HepG2 (cell line): ENCODE results near the gene BTRC. TPM values are rescaled to one million over a fixed set of nuclear protein-coding genes. Genes with fewer than 3 reads are reported as not detected.

Source experiments
- ATAC-seq: fragments of 200-7000 bp; cut with Tn5 transposase; 3 replicates; pipeline ENCODE4 v1.9.1; 2020; ENCODE audit warnings: mild to moderate bottlenecking, moderate library complexity
- BruUV-seq: library from RNA; stranded (reverse); fragments of 400-500 nt; replicated peaks from 2 replicates; lab custom pipeline; 2021; lab: Mats Ljungman, UMichigan
- CTCF ChIA-PET: fragments of 300-600 bp; formaldehyde crosslinking; extraction: SDS; loops from one replicate; lab custom pipeline; 2021; ENCODE audit warnings: low total read pairs, inconsistent platforms, low intra/inter-chr PET ratio; lab: Yijun Ruan, JAX
- POLR2A ChIA-PET: fragments of 350-600 bp; sonication (Branson Sonifier 250); formaldehyde crosslinking; loops from one replicate; lab custom pipeline; 2020; ENCODE audit warnings: antibody characterized with exemption, inconsistent platforms; lab: Yijun Ruan, JAX
- DNase-seq: peaks from one replicate; pipeline ENCODE4 v3.0.0-alpha.2; 2015; ENCODE audit warnings: low spot score
- FAIRE-seq: peaks from 3 replicates; lab custom pipeline; 2011; peaks lifted over from hg19 to GRCh38; lab: Jason Lieb, UNC
- H2AFZ ChIP-seq: one replicate; pipeline ENCODE4 v1.6.1; 2011; ENCODE audit warnings: low read length, inconsistent platforms
- H3K27ac ChIP-seq: fragments of 300-600 bp; 3 replicates; pipeline ENCODE4 v1.8.0; 2011; ENCODE audit warnings: mixed run types, mild to moderate bottlenecking, mixed read lengths, low read length, inconsistent platforms; ENCODE audit not compliant: insufficient read depth; ENCODE audit errors: extremely low read length
- H3K27me3 ChIP-seq, 2 experiments: fragments of 200-600 bp in 1 of 2; 2 replicates in 1 of 2; 3 replicates in 1 of 2; pipeline versions ENCODE4 v1.6.0 to v1.8.0; 2011; ENCODE audit warnings: low read length in 2 of 2, mild to moderate bottlenecking in 2 of 2, moderate library complexity in 2 of 2, inconsistent platforms in 1 of 2; ENCODE audit not compliant: insufficient read depth in 2 of 2, control insufficient read depth in 1 of 2
- H3K36me3 ChIP-seq, 2 experiments: fragments of 200-600 bp in 1 of 2; replicated peaks in 1 of 2; 2 replicates in 1 of 2; 3 replicates in 1 of 2; pipeline versions ENCODE4 v1.5.1 to v1.8.0; 2011; ENCODE audit warnings: low read length in 2 of 2, inconsistent platforms in 1 of 2; ENCODE audit not compliant: insufficient read depth in 2 of 2, control insufficient read depth in 1 of 2
- H3K4me1 ChIP-seq: 2 replicates; pipeline ENCODE4 v1.5.1; 2012; ENCODE audit warnings: low read length, inconsistent platforms; ENCODE audit not compliant: insufficient read depth
- H3K4me2 ChIP-seq: 2 replicates; pipeline ENCODE4 v1.6.0; 2011; ENCODE audit warnings: low read depth, low read length, inconsistent platforms
- H3K4me3 ChIP-seq, 3 experiments: fragments of 200-600 bp in 1 of 3; sonication (generic), shearing (Covaris generic) in 1 of 3; replicated peaks in 1 of 3; 2 replicates each; pipeline ENCODE4 v1.5.1; 2011 to 2016; ENCODE audit warnings: low read length in 3 of 3, inconsistent platforms in 2 of 3, low read depth in 2 of 3, mild to moderate bottlenecking in 2 of 3, control low read depth in 1 of 3, mixed read lengths in 1 of 3; ENCODE audit not compliant: insufficient read depth in 1 of 3
- H3K79me2 ChIP-seq: one replicate; pipeline ENCODE4 v1.6.1; 2011; ENCODE audit warnings: low read length, inconsistent platforms; ENCODE audit not compliant: insufficient read depth
- H3K9ac ChIP-seq: 2 replicates; pipeline ENCODE4 v1.6.0; 2011; ENCODE audit warnings: mild to moderate bottlenecking, low read depth, low read length, inconsistent platforms; ENCODE audit not compliant: insufficient read depth
- H3K9me3 ChIP-seq: 2 replicates; pipeline ENCODE4 v1.5.1; 2012; ENCODE audit warnings: mild to moderate bottlenecking, low read length
- H4K20me1 ChIP-seq: 2 replicates; pipeline ENCODE4 v1.6.0; 2011; ENCODE audit warnings: inconsistent platforms, mild to moderate bottlenecking, low read length, moderate library complexity; ENCODE audit not compliant: insufficient read depth
- AGO2 ChIP-seq: fragments of 200-400 bp; formaldehyde crosslinking; optimal IDR thresholded peaks from 2 replicates; pipeline ENCODE3; 2017; ENCODE audit warnings: mild to moderate bottlenecking, low read depth, low read length, moderate library complexity
- BCL6 ChIP-seq: IDR thresholded peaks from 2 replicates; pipeline ENCODE4 v1.6.1; 2016; ENCODE audit warnings: missing genetic modification reagents, missing compliant biosample characterization
- GTF2F1 ChIP-seq: fragments of 150-350 bp; IDR thresholded peaks from 2 replicates; pipeline ENCODE4 v1.6.1; 2014; ENCODE audit warnings: low read length
- IKZF1 ChIP-seq: fragments of 450-650 bp; IDR thresholded peaks from 2 replicates; pipeline ENCODE4 v1.7.1; 2016
- NR2F1 ChIP-seq, 2 experiments: fragments of 450-650 bp in 1 of 2; formaldehyde crosslinking in 1 of 2; IDR thresholded peaks; 2 replicates each; pipeline versions ENCODE4 v1.5.0 to v1.6.1; 2016 to 2020; ENCODE audit warnings: mild to moderate bottlenecking in 1 of 2, missing compliant biosample characterization in 1 of 2, missing genetic modification reagents in 1 of 2, moderate library complexity in 1 of 2
- NR2F6 ChIP-seq, 2 experiments: IDR thresholded peaks; 2 replicates each; pipeline ENCODE4 v1.6.1; 2016; ENCODE audit warnings: antibody characterized with exemption in 1 of 2, mild to moderate bottlenecking in 1 of 2
- PTBP1 ChIP-seq: fragments of 200-400 bp; formaldehyde crosslinking; IDR thresholded peaks from 2 replicates; pipeline ENCODE4 v1.6.1; 2018; ENCODE audit warnings: low read length, low read depth; ENCODE audit not compliant: poor library complexity, severe bottlenecking
- SSRP1 ChIP-seq: IDR thresholded peaks from 2 replicates; pipeline ENCODE4 v1.6.1; 2016; ENCODE audit warnings: control low read depth
- TCF7L2 ChIP-seq: IDR thresholded peaks from 2 replicates; pipeline ENCODE4 v1.6.1; 2011; ENCODE audit warnings: mild to moderate bottlenecking, low read depth, low read length, moderate library complexity
- ZNF251 ChIP-seq: sonication (generic); formaldehyde crosslinking; IDR thresholded peaks from 2 replicates; pipeline ENCODE4 v1.9.0; 2021; ENCODE audit warnings: mild to moderate bottlenecking, missing genetic modification reagents
- ZNF451 ChIP-seq: sonication (generic); formaldehyde crosslinking; IDR thresholded peaks from 2 replicates; pipeline ENCODE4 v1.5.0; 2020; ENCODE audit warnings: mild to moderate bottlenecking, missing genetic modification reagents
- ZNF598 ChIP-seq: sonication (generic); formaldehyde crosslinking; IDR thresholded peaks from 2 replicates; pipeline ENCODE4 v1.5.1; 2020; ENCODE audit warnings: mild to moderate bottlenecking, missing genetic modification reagents, borderline replicate concordance
- WGBS: methylation state at CpG from one replicate; pipeline ENCODE4 v1.1.6; 2017; ENCODE audit warnings: low lambda C conversion rate; 5-methylcytosine and 5-hydroxymethylcytosine counted together
- in situ Hi-C: cut with HindIII; loops from 2 replicates; pipeline ENCODE4 v1.10.0; 2017; ENCODE audit warnings: low pct_unique_long_range_greater_than_20kb; ENCODE audit not compliant: extremely low pct_ligation_motif_present
- intact Hi-C: fragments of 100-400 bp; cut with micrococcal nuclease; formaldehyde crosslinking; loops from one replicate; pipeline ENCODE4 v1.10.0; 2022; ENCODE audit not compliant: unreplicated experiment
- polyA plus RNA-seq, 8 experiments: library from polyadenylated mRNA; depleted of rRNA in 3 of 8; stranded (reverse) in 7 of 8; unstranded in 1 of 8; fragments of >200 nt; fragmentation: Illumina TruSeq in 4 of 8; extraction: Trizol in 4 of 8; gene quantifications; 2 replicates each; pipeline versions ENCODE4 v1.2.1 to v1.2.3, GENCODE V29; 2011 to 2016; ENCODE audit warnings: low read depth in 4 of 8, missing spikeins in 1 of 8, mixed read lengths in 1 of 8; ENCODE audit not compliant: insufficient read depth in 1 of 8
- total RNA-seq, 5 experiments: library from RNA; depleted of rRNA; stranded (reverse); fragments of >200 nt; fragmentation: Illumina TruSeq; extraction: Trizol; gene quantifications; 2 replicates each; pipeline ENCODE4 v1.2.3, GENCODE V29; 2016; ENCODE audit warnings: low read depth in 1 of 5

Gene BTRC
- total and polyA plus RNA-seq, 2 of the 13 experiments (the other 11 are each of a cell fraction or from before 2014, with no cell fraction given), result 12.0 to 14.4 TPM

DNA sequence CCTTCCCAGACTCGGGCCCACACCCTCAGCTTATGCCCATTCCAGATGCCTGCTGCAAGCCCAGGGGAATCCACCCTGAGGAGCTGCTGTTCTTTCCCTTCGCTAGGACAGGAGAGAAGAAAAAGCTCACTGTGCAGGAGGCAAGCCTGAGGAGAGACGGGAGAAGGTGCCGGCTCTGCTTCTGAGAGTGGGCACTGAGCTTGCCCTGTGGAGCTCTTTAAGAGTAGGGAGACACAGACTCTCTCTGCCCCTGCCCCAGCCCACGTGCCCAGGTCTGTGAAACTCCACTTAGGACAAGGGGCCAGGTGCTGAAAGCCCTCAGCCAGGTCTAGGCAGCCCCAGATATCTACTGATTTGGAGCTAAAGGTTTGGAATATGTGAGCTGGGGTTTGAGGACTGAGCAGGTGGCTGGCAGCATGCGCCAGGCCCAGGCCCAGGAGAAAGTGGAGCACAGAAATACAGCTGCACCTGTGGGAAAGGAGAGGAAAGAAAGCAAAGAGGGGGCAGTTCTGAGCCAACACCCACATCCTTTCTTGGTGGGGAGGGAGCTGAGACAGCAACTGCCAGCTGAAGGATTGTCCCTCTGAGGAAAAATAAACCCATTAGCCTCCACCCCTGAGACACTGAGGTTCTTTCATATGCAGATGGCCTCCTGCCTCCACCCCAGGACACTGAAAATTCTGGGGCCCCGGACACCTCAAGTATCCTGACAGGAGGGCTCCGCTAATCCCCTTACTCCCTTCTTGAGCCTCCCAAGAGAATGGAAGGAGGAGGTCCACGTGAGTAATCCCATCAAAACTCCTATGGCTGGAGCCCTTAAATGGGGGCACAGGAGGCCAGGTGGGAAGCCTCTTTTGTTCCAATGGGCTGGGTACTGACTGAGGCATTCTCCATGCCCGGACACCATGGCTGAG lies 226.8 kb downstream of the BTRC start:
- ChIA-PET CTCF (no interaction called here), POLR2A (no interaction called here)
- no peaks in the 10 kb centered on the region for H3K27me3 ChIP-seq
- no peak for DNase-seq
- H3K4me2 ChIP-seq, result no peak overlapping the region
- H3K9me3 ChIP-seq, result no peaks in the 10 kb centered on the region
- no peak for FAIRE-seq
- H3K36me3 ChIP-seq, result peaks cover 3 to 25% of the 10 kb centered on the region in 2 experiments; a peak in 4 of 5 replicates
- no peaks in the 10 kb centered on the region for H3K79me2 ChIP-seq
- H3K4me3 ChIP-seq, result no peak overlapping the region
- intact Hi-C loops, result no loop called here
- no peaks in the 10 kb centered on the region for H4K20me1 ChIP-seq
- no peak for ATAC-seq
- TF ChIP-seq SSRP1 (CRISPR knock-in tag), result no peak
- peak; percentile 24 for TF ChIP-seq AGO2
- TF ChIP-seq, all 625 proteins: peak for 1
- no peak overlapping the region for H3K9ac ChIP-seq
- 93% methylated on average over 9 of the region's 10 CpGs for WGBS
- H2AFZ ChIP-seq, result no peak overlapping the region
- H3K27ac ChIP-seq, result no peak overlapping the region
- in situ Hi-C loops, result no loop called here
- H3K4me1 ChIP-seq, result 0 out of 2 replicates have a peak, but pooled peaks cover under 1% of the 10 kb centered on the region
- no TSS peak for BruUV-seq

DNA sequence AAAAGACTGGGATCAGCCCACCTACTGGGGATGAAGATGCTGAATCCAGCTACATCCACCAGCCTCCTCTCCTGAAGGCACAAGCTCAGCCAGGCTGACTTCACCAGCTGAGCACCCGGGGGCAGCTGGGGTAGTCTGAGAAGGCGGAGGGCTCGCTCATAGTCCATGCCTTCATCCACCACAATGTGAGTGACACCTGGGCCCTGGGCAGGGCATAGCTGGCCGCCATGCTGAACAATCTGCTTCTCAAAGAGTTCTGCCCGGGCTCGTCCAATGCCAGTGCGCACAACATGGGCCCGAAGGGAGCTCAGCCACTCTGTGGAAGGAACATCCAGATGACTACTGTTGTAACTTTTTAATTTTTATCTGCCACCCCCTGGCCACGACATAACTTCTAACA lies 231.9 kb downstream of the BTRC start:
- no peaks in the 10 kb centered on the region for H4K20me1 ChIP-seq
- no peak overlapping the region for H3K4me3 ChIP-seq
- H3K9ac ChIP-seq, result no peak overlapping the region
- no peak for DNase-seq
- no TSS peak for BruUV-seq
- H3K4me1 ChIP-seq, result peaks cover 25% of the 10 kb centered on the region
- 96% methylated on average over 8 of the region's 9 CpGs for WGBS
- peaks cover 3 to 22% of the 10 kb centered on the region in 2 experiments; a peak in 4 of 5 replicates for H3K36me3 ChIP-seq
- no peak for FAIRE-seq
- no peak for ATAC-seq
- H3K79me2 ChIP-seq, result peaks cover 16% of the 10 kb centered on the region
- ChIA-PET POLR2A (interaction anchor here (1.9 kb wide), 1 partner anchor 9 kb away, joined by 6 read pairs; no protein-coding TSS in a partner anchor), CTCF (no interaction called here)
- no peak overlapping the region for H2AFZ ChIP-seq
- no peak overlapping the region for H3K27ac ChIP-seq
- H3K9me3 ChIP-seq, result no peaks in the 10 kb centered on the region
- H3K4me2 ChIP-seq, result no peak overlapping the region
- H3K27me3 ChIP-seq, result no peaks in the 10 kb centered on the region; a peak in 1 of 5 replicates
- intact Hi-C loops, result no loop called here
- TF ChIP-seq TCF7L2 (no peak), IKZF1 (no peak), ZNF598 (CRISPR knock-in tag) (no peak), NR2F1 (CRISPR knock-in tag; IDR thresholded peaks at IDR 0.05) (no peak), ZNF251 (no peak), ZNF451 (CRISPR knock-in tag) (no peak), BCL6 (no peak), GTF2F1 (no peak), PTBP1 (no peak), NR2F6 (IDR thresholded peaks at IDR 0.05) (no peak), NR2F6 (CRISPR knock-in tag; IDR thresholded peaks at IDR 0.05) (no peak)
- TF ChIP-seq, all 625 proteins: peak for 0
- in situ Hi-C loops, result no loop called here
